ENCODE data around the gene RIMKLB.

DNA sequence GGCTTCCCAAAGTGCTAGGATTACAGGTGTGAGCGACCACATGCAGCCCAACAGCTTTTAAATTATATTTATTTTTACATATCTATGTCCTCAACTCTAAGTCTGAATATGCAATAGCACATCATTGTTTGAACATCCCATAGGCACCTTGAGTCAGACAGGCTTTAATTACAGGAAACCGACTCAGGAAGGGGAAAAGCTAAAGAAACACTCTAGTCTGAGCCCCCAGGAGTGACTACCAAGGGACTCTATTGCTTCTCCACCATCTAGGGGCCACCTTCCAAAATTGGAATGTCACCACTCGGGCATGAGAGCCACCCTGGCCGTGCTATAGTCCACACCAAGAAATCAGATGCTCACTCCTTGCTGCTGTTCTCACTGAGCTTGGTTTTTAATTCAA is 21.1 kb upstream of the RIMKLB start:
- TF ChIP-seq, protein P1, sequence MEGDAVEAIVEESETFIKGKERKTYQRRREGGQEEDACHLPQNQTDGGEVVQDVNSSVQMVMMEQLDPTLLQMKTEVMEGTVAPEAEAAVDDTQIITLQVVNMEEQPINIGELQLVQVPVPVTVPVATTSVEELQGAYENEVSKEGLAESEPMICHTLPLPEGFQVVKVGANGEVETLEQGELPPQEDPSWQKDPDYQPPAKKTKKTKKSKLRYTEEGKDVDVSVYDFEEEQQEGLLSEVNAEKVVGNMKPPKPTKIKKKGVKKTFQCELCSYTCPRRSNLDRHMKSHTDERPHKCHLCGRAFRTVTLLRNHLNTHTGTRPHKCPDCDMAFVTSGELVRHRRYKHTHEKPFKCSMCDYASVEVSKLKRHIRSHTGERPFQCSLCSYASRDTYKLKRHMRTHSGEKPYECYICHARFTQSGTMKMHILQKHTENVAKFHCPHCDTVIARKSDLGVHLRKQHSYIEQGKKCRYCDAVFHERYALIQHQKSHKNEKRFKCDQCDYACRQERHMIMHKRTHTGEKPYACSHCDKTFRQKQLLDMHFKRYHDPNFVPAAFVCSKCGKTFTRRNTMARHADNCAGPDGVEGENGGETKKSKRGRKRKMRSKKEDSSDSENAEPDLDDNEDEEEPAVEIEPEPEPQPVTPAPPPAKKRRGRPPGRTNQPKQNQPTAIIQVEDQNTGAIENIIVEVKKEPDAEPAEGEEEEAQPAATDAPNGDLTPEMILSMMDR (IDR thresholded peaks at IDR 0.05) = no peak
- TF ChIP-seq POLR2A (IDR thresholded peaks at IDR 0.05) = no peak
- TF ChIP-seq POLR2AphosphoS5 (IDR thresholded peaks at IDR 0.05; ENCODE audit: insufficient read depth in 1 of 2, low read depth in 1 of 2) = no peak

Data from vagina (tissue), 2 donors.